Transverse colon (tissue), 4 donors: ENCODE data around the gene DPH7. TPM values are rescaled to one million over a fixed set of nuclear protein-coding genes. Genes with fewer than 3 reads are reported as not detected.

Experiments used
- DNase-seq: peaks from one replicate; pipeline ENCODE4 v3.0.0-alpha.2; 2019
- H3K27ac ChIP-seq, 4 donors: fragments of 200-600 bp; sonication (generic); 2 replicates each; pipeline ENCODE4 v1.5.1; 2016 to 2018; ENCODE audit warnings: inconsistent platforms in 4 of 4
- H3K27me3 ChIP-seq: fragments of 200-600 bp; sonication (generic); 2 replicates; pipeline ENCODE4 v1.5.1; 2017; ENCODE audit warnings: inconsistent platforms
- H3K36me3 ChIP-seq, 4 donors: fragments of 200-600 bp; sonication (generic); 2 replicates each; pipeline ENCODE4 v1.5.1; 2017 to 2019; ENCODE audit warnings: inconsistent platforms in 4 of 4
- H3K4me1 ChIP-seq, 4 donors: fragments of 200-600 bp; sonication (generic); 2 replicates each; pipeline ENCODE4 v1.5.1; 2017 to 2020; ENCODE audit warnings: inconsistent platforms in 4 of 4
- H3K4me3 ChIP-seq, 4 donors: fragments of 200-600 bp; sonication (generic); 1 replicate in 1 of 4; 2 replicates in 3 of 4; pipeline versions ENCODE4 v1.5.1 to v1.6.1; 2017 to 2019; ENCODE audit warnings: inconsistent platforms in 4 of 4
- H3K9me3 ChIP-seq, 2 donors: fragments of 200-600 bp; sonication (generic); 2 replicates each; pipeline ENCODE4 v1.5.1; 2017 to 2019; ENCODE audit warnings: inconsistent platforms in 2 of 2
- CTCF ChIP-seq, 5 experiments: fragments of 200-600 bp in 3 of 5; fragments of 450-650 bp in 2 of 5; sonication (generic) in 3 of 5; IDR thresholded peaks; 1 replicate in 2 of 5; 2 replicates in 3 of 5; pipeline ENCODE4 v1.5.1; 2016 to 2017; ENCODE audit warnings: antibody characterized with exemption in 5 of 5, inconsistent platforms in 3 of 5, mild to moderate bottlenecking in 2 of 5, moderate library complexity in 1 of 5
- EP300 ChIP-seq: sonication (generic); formaldehyde crosslinking; IDR thresholded peaks from one replicate; pipeline ENCODE4 v1.6.1; 2017; ENCODE audit warnings: antibody characterized with exemption, low read depth
- POLR2A ChIP-seq: fragments of 450-650 bp; IDR thresholded peaks from one replicate; pipeline ENCODE4 v1.6.1; 2016; ENCODE audit warnings: antibody characterized with exemption, mild to moderate bottlenecking, moderate library complexity
- POLR2AphosphoS5 ChIP-seq, 3 donors: sonication (generic); formaldehyde crosslinking; IDR thresholded peaks; one replicate each; pipeline ENCODE4 v1.6.1; 2016; ENCODE audit warnings: antibody characterized with exemption in 3 of 3
- WGBS, 2 donors: methylation state at CpG; one replicate each; pipeline ENCODE4 v1.1.5; 2018; ENCODE audit warnings: low coverage in 1 of 2; 5-methylcytosine and 5-hydroxymethylcytosine counted together
- in situ Hi-C, 4 donors: fragments of 200-750 bp; cut with MboI; loops; one replicate each; pipeline versions ENCODE4 v1.15.0 to v1.15.1; 2017; ENCODE audit warnings: low sequenced_read_pairs in 3 of 4, low pct_ligation_motif_present in 1 of 4, low pct_unique_long_range_greater_than_20kb in 1 of 4
- intact Hi-C: fragments of 100-400 bp; cut with DNase I; formaldehyde crosslinking; loops from one replicate; pipeline ENCODE4 v1.15.1; 2023; ENCODE audit warnings: low total_unique reads
- total RNA-seq, 4 donors: library from RNA; depleted of rRNA; stranded (reverse); fragments of >200 nt; gene quantifications; one replicate each; pipeline ENCODE4 v1.1.0, GENCODE V29; 2016

The DPH7 gene
- total RNA-seq, 4 donors from 2014 or later, result 28.8 to 53.5 (median 36.6) TPM

DNA sequence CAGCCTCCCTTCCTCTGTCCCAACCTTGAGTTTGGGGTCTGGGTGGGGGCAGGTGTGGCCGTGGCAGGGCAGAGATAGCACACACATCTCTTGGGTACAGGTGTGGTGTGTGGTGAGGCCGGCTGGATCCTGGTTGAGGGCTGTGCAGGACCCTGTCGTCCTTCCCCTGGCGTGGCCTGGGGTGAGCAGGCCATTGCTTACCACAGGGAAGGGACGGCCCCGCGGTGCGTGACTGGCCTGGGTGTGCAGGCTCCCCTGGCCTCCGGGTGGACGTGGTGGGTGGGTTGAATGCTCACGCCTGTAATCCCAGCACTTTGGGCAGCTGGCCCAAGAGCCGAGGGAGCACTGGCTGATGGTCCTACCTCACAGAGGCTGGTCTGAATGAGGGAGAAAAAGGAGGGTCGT is 28.0 kb upstream of the DPH7 start:
- H3K4me3 ChIP-seq, result peak overlapping the region; percentile 31 to 94 (median 76)
- no peaks in the 10 kb centered on the region for H3K9me3 ChIP-seq
- no peaks in the 10 kb centered on the region for H3K27me3 ChIP-seq
- intact Hi-C loops (no loop called here), in situ Hi-C loops (no loop called here)
- WGBS, 2 donors, result 23% methylated on average over 10 of the region's 13 CpGs; no CpG with 5 or more reads in 1 of the 2 donors
- no peaks in the 10 kb centered on the region for H3K36me3 ChIP-seq
- H3K27ac ChIP-seq, result peak overlapping the region; percentile 92 to 95 (median 94)
- no peak for DNase-seq
- no peak for TF ChIP-seq POLR2A
- TF ChIP-seq EP300, result no peak
- TF ChIP-seq POLR2AphosphoS5 (IDR thresholded peaks at IDR 0.05), result no peak
- TF ChIP-seq CTCF (IDR thresholded peaks at IDR 0.05), result no peak
- H3K4me1 ChIP-seq, result peaks cover 25 to 39% (median 37%) of the 10 kb centered on the region in 4 donors

DNA sequence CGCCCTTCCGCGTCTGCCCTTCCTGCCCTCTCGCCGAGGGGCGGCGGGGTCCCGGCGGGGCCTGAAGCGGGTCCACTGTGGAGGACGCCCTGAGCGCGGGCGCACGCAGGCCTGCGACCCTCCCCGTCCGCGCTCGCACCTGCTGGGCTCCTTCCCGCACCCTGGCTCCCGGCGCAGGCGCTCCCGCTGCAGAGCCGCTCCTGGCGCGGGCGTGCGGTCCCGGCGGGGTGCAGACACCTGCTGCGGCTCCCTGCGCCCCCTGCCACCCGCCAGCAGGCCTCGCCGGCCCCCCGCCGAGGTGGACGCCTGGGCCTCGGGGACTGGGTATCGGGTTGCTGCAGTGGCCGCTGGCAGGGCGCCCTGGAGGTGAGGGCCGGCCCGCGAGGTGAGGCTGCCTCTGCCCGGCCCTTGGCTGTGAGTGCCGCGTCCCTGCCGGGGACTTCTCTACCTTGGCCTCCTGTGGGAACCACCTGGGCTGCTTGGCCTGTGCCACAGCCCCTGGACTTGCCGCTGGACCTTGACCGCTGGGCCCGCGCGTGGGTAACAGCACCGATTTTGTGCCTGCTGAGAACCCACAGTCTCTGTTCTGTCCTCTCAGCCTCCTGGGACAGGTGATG is 27.4 kb upstream of the DPH7 start:
- DNase-seq, result no peak
- H3K36me3 ChIP-seq, result no peaks in the 10 kb centered on the region
- no peaks in the 10 kb centered on the region for H3K9me3 ChIP-seq
- TF ChIP-seq CTCF (IDR thresholded peaks at IDR 0.05), result no peak
- TF ChIP-seq POLR2A, result no peak
- TF ChIP-seq EP300, result no peak
- TF ChIP-seq POLR2AphosphoS5 (IDR thresholded peaks at IDR 0.05), result no peak
- in situ Hi-C loops, result no loop called here
- intact Hi-C loops, result no loop called here
- H3K27me3 ChIP-seq, result no peaks in the 10 kb centered on the region
- peak overlapping the region; percentile 92 to 95 (median 94) for H3K27ac ChIP-seq
- WGBS, 2 donors, result 2% methylated on average over 30 of the region's 57 CpGs; no CpG with 5 or more reads in 1 of the 2 donors
- peak overlapping the region; percentile 31 to 94 (median 76) for H3K4me3 ChIP-seq
- peaks cover 20 to 33% (median 31%) of the 10 kb centered on the region in 4 donors for H3K4me1 ChIP-seq

GRCh38 chr9:137605121-137606004 is 26.6 kb upstream of the DPH7 start, which contains the start of gene ARRDC1:
TSS of gene ARRDC1 (plus strand) at chr9:137605686. CDS start at chr9:137605718, 32 bp downstream.
- WGBS, 2 donors, result no CpG with 5 or more reads among the region's 111 CpGs
- no peaks in the 10 kb centered on the region for H3K9me3 ChIP-seq
- peak within 1 kb of the TSS; percentile 92 to 95 (median 94) for H3K27ac ChIP-seq
- H3K27me3 ChIP-seq, result no peaks in the 10 kb centered on the region
- peaks cover 15 to 28% (median 25%) of the 10 kb centered on the region in 4 donors for H3K4me1 ChIP-seq
- intact Hi-C loops, result no loop called here
- no peaks in the 10 kb centered on the region for H3K36me3 ChIP-seq
- H3K4me3 ChIP-seq, result peak within 1 kb of the TSS; percentile 68 to 94 (median 82)
- DNase-seq, result peak; percentile 96
- TF ChIP-seq POLR2AphosphoS5 (IDR thresholded peaks at IDR 0.05), result peak; percentile 47 to 85 (median 85)
- no peak for TF ChIP-seq EP300
- peak; percentile 83 for TF ChIP-seq POLR2A
- TF ChIP-seq CTCF (IDR thresholded peaks at IDR 0.05), result no peak
- in situ Hi-C loops, result no loop called here
